ENCODE results near the gene MYO6.

MYO6 gene

GRCh38 chr6:75863784-75864183, 114.7 kb downstream of the MYO6 start:
- Histone ChIP-seq H3K4me3 (ENCODE audit: low read depth, low read length, poor library complexity, severe bottlenecking) (no peak overlapping the region), H2AFZ (ENCODE audit: low read length) (no peak overlapping the region), H3F3A (ENCODE audit: insufficient read depth, low read length) (no peaks in the 10 kb centered on the region)

GRCh38 chr6:75864446-75864845, 115.4 kb downstream of the MYO6 start:
- Histone ChIP-seq H3K27me3 (ENCODE audit: insufficient read depth, low read length) (no peaks in the 10 kb centered on the region), H3F3A (ENCODE audit: insufficient read depth, low read length) (no peaks in the 10 kb centered on the region), H3K9ac (ENCODE audit: low read length) (no peak overlapping the region), H3K4me2 (ENCODE audit: low read length) (no peak overlapping the region), H2AFZ (ENCODE audit: low read length) (no peak overlapping the region), H3K4me1 (ENCODE audit: insufficient read depth, low read length, severe bottlenecking) (no peaks in the 10 kb centered on the region), H3K36me3 (ENCODE audit: insufficient read depth, low read length) (no peaks in the 10 kb centered on the region), H3K9me2 (ENCODE audit: low read depth, low read length) (no peaks in the 10 kb centered on the region), H4K20me1 (ENCODE audit: insufficient read depth, low read length) (no peaks in the 10 kb centered on the region), H3K4me3 (ENCODE audit: low read depth, low read length, poor library complexity, severe bottlenecking) (no peak overlapping the region), H3K79me2 (ENCODE audit: insufficient read depth, low read length) (no peaks in the 10 kb centered on the region), H3K9me3 (ENCODE audit: low read length) (no peaks in the 10 kb centered on the region), H3K27ac (ENCODE audit: low read depth, low read length, poor library complexity, severe bottlenecking) (no peak overlapping the region)
- TF ChIP-seq CTCF (IDR thresholded peaks at IDR 0.05; ENCODE audit: low read length), result no peak
- no peak for TF ChIP-seq EZH2 (IDR thresholded peaks at IDR 0.05; ENCODE audit: borderline replicate concordance, low read length)

More at GRCh38 chr6:75863784-75864183, 114.7 kb downstream of the MYO6 start:
- H3K27me3 ChIP-seq (ENCODE audit: insufficient read depth, low read length), result no peaks in the 10 kb centered on the region
- no peaks in the 10 kb centered on the region for H3K9me2 ChIP-seq (ENCODE audit: low read depth, low read length)
- no peaks in the 10 kb centered on the region for H4K20me1 ChIP-seq (ENCODE audit: insufficient read depth, low read length)
- H3K36me3 ChIP-seq (ENCODE audit: insufficient read depth, low read length), result no peaks in the 10 kb centered on the region
- no peak overlapping the region for H3K9ac ChIP-seq (ENCODE audit: low read length)
- H3K4me2 ChIP-seq (ENCODE audit: low read length), result no peak overlapping the region
- H3K27ac ChIP-seq (ENCODE audit: low read depth, low read length, poor library complexity, severe bottlenecking), result no peak overlapping the region
- H3K9me3 ChIP-seq (ENCODE audit: low read length), result no peaks in the 10 kb centered on the region
- no peak for TF ChIP-seq CTCF (IDR thresholded peaks at IDR 0.05; ENCODE audit: low read length)
- TF ChIP-seq EZH2 (IDR thresholded peaks at IDR 0.05; ENCODE audit: borderline replicate concordance, low read length), result no peak
- H3K4me1 ChIP-seq (ENCODE audit: insufficient read depth, low read length, severe bottlenecking), result no peaks in the 10 kb centered on the region
- no peaks in the 10 kb centered on the region for H3K79me2 ChIP-seq (ENCODE audit: insufficient read depth, low read length)

- Histone ChIP-seq H3K4me3 (ENCODE audit: low read depth, low read length, poor library complexity, severe bottlenecking) (no peak overlapping the region), H3K27ac (ENCODE audit: low read depth, low read length, poor library complexity, severe bottlenecking) (no peak overlapping the region), H3K27me3 (ENCODE audit: insufficient read depth, low read length) (no peaks in the 10 kb centered on the region), H3F3A (ENCODE audit: insufficient read depth, low read length) (no peaks in the 10 kb centered on the region), H3K9me3 (ENCODE audit: low read length) (no peaks in the 10 kb centered on the region), H3K4me1 (ENCODE audit: insufficient read depth, low read length, severe bottlenecking) (no peaks in the 10 kb centered on the region), H3K4me2 (ENCODE audit: low read length) (no peak overlapping the region), H2AFZ (ENCODE audit: low read length) (no peak overlapping the region), H3K9me2 (ENCODE audit: low read depth, low read length) (no peaks in the 10 kb centered on the region), H3K36me3 (ENCODE audit: insufficient read depth, low read length) (no peaks in the 10 kb centered on the region), H3K79me2 (ENCODE audit: insufficient read depth, low read length) (no peaks in the 10 kb centered on the region), H3K9ac (ENCODE audit: low read length) (no peak overlapping the region), H4K20me1 (ENCODE audit: insufficient read depth, low read length) (no peaks in the 10 kb centered on the region)
- no peak for TF ChIP-seq CTCF (IDR thresholded peaks at IDR 0.05; ENCODE audit: low read length)
- TF ChIP-seq EZH2 (IDR thresholded peaks at IDR 0.05; ENCODE audit: borderline replicate concordance, low read length), result no peak
These were observed 121.3 kb downstream of the MYO6 start for GRCh38 chr6:75870389-75870788.

Data from OCI-LY1 (cell line).